Posterior vena cava (tissue), 2 donors: ENCODE data around the gene THEM5. TPM values are rescaled to one million over a fixed set of nuclear protein-coding genes. Genes with fewer than 3 reads are reported as not detected.
"Not testable (repeated sequence)": the region's sequence is repeated elsewhere in the genome, so short reads cannot be mapped to it uniquely, and the experiment has no call there.

Experiments used
- DNase-seq: peaks from one replicate; pipeline ENCODE4 v3.0.0-alpha.2; 2020; ENCODE audit warnings: low spot score
- intact Hi-C, 2 donors: fragments of 100-400 bp; cut with DNase I; formaldehyde crosslinking; loops; one replicate each; pipeline versions ENCODE4 v1.14.1 to v1.14.2; 2022 to 2023
- total RNA-seq, 2 donors: library from RNA; stranded (reverse); fragmentation: NEBNext Ultra II Directional; extraction: Animal tissue kit (Norgen Biotek cat#: 25700); gene quantifications; one replicate each; pipeline ENCODE4 v1.2.1, GENCODE V29; 2021
- donor health status: DM: yes; HTN: yes; CAD: no.
- donor health status: DM: yes; HTN: yes; CAD: no.

The THEM5 gene
- total RNA-seq, 2 donors from 2014 or later: not detected

DNA sequence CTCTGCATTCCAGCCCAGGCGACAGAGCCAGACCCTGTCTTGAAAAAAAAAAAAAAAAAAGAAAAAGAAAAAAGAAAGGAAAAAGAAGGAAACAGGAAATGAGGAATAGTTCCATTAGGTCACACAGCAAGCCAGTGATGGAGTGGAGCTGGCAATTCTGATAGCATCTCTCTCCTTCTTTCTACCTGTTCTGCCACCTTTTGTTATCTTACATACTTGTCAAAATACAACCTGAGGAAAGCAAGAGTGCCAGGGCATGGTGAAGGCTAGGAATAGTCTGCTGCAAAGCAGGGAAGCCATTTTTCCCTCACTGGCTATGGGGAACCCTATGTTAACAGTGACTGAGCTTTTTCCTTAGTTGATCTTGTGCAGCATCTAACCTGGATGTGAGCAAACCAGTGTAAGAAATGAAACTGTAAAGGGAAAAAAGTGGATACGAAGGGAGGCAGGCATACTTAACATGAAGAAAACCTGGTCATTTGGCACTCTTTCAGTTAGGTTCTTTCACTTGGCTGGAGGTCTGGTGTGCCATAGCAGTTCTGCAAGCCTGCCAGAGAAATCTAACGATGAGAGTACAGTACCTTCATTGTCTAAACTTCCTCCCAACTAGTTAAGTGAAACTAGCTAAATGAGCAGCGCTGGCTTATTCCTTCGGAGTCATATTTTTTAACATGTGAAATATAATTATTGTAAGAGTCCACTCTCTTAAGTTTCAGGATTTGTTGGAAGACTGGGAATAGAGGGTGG is 17.9 kb upstream of the THEM5 start:
- no peak for DNase-seq
- intact Hi-C loops: no loop called here

DNA sequence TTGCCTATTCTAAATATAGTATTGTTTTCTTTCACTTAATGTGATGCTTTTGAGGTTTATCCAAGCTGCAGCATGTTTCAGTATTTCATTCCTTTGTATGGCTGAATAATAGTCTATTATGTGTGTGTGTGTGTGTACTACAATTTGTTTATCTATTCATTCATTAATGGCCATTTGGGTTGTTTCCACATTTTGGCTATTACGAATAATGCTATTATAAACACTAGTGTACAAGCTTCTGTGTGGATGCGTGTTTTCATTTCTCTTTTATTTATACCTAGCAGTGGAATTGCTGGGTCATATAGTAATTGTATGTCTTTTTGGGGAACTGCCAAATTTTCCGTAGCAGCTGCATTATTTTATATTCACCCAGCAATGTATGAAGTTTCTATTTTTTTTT is 15.0 kb upstream of the THEM5 start:
- intact Hi-C loops: no loop called here
- no peak for DNase-seq

DNA sequence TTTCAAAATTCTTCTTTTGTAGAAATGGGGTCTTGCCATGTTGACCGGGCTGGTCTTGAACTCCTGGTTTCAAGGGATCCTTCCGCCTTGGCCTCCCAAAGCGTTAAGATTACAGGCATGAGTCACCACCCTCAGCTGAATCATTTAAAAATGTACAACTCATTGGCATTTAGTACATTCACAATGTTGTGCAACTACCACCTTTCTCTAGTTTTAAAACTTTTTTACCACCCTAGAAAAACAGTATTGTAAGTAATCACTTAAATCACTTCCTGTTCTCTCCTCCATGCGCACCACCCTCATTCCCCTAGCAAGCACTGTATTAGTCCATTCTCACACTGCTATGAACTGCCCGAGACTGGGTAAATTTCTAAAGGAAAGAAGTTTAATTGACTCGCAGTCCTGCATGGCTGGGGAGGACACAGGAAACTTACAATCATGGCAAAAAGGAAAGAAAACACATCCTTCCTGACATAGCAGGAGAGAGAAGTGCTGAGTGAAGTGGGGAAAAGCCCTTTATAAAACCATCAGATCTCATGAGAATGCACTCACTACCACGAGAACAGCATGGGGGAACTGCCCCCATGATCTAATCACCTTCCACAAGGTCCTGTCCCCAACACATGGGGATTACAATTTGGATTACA is 14.4 kb upstream of the THEM5 start:
- intact Hi-C loops: no loop called here
- DNase-seq: no peak

DNA sequence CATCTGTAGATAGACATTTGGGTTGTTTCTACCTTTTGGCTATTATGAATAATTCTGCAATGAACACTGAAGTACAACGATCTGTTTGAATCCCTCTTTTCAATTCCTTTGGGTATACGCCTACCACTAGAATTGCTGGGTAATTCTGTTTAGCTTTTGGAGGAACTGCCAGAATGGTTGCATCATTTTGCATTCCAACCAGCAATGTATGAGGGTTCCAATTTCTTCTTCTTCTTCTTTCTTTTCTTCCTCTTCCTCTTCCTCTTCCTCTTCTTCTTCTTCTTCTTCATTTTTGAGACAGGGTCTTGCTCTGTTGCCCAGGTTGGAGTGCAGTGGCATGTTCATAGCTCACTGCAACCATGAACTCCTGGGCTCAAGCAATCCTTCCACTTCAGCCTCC is 13.8 kb upstream of the THEM5 start:
- no peak for DNase-seq
- intact Hi-C loops: no loop called here

DNA sequence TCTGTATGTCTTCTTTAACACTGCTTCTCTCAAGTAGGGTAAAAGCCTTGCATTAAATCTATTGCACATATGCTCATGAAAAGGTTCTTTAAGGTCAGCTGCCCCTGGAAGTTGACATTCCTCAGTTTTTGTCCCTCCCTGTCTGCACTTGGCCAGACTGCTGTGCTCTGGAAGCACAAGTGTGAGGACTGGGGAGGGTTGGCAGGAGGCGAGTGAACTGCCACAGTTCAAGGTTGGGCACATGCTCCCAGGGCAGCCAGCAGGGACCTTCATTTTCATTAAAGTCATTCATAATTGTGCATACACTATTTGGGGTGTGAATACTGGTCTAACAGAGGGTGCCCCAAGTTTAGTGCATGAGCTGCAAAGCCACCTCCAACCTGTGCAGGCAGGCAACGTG is 10.9 kb upstream of the THEM5 start:
- intact Hi-C loops: no loop called here

DNA sequence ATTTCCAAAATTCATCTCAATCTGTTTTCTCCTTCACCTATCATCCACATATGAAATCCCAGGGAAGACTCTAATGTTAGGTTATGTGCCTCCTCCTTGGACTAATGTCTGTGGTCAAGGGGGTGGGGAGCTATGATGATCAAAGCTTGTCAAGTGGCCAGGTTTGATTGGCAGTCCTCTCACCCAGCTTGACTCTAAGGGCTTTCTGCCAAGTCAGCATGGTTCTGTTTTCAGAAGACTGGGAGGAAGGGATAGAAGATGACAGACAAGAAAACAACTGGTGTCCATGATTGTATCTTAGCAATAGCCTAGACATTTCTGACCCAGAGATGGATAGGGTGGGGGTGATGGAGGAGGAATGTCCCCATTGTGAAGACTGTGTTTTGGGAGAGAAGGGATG is 9.1 kb upstream of the THEM5 start:
- intact Hi-C loops: no loop called here
- no peak for DNase-seq

More for the DNA sequence above, 10.9 kb upstream of the THEM5 start:
- no peak for DNase-seq

DNA sequence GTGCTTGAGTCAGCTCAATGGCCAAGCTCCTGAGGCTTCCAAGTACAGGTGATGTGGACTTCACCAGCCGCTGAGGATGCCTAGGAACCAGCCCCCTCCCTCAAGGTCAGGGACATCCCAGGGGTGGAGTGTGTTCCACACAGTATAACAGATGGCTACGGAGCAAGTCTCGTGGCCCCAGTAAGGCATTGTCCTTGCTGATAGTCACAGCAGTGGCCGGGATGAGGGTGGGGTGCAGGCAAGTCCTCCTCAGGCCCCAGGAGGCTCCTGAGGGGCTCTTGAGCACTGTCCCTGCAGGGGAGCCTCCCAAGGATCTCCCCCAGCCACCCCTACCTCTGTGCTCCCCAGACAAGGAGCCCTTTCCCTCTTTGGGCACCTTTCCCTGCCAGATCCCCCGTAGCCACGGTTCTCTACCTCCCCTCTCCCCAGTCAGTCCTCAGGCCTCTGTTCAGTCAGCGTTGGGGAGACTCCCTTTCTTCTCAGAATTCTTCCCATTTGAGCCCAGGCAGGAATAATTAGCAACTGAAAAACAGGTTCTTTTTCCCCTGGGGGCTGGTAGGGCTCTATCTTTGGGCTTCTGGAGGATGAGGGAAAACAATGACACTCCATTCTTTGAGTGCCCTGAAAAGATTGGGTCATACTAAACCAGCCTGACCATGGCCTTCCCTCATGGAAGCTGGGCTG is 7.1 kb upstream of the THEM5 start:
- intact Hi-C loops: no loop called here
- DNase-seq: no peak

DNA sequence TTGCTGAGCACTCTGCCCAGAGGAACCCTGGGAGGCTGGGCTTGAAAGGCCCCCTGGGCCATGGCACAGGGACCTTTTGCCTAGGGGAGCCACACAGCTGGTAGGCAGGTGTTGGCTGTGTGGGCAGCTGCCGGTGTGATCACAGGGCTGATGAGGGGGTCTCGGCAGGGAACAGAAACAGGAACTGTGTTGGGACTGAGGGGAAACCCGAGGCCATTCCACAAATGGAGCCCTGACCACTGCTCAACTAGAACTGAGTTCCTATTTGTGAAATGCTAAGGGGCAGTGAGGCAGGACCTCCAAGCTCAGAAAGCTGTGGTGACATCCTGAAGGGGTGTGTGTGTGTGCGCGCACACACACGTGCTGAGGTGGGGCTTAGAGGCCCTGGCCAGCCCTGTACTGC is 6.4 kb upstream of the THEM5 start:
- DNase-seq: no peak
- intact Hi-C loops: no loop called here

DNA sequence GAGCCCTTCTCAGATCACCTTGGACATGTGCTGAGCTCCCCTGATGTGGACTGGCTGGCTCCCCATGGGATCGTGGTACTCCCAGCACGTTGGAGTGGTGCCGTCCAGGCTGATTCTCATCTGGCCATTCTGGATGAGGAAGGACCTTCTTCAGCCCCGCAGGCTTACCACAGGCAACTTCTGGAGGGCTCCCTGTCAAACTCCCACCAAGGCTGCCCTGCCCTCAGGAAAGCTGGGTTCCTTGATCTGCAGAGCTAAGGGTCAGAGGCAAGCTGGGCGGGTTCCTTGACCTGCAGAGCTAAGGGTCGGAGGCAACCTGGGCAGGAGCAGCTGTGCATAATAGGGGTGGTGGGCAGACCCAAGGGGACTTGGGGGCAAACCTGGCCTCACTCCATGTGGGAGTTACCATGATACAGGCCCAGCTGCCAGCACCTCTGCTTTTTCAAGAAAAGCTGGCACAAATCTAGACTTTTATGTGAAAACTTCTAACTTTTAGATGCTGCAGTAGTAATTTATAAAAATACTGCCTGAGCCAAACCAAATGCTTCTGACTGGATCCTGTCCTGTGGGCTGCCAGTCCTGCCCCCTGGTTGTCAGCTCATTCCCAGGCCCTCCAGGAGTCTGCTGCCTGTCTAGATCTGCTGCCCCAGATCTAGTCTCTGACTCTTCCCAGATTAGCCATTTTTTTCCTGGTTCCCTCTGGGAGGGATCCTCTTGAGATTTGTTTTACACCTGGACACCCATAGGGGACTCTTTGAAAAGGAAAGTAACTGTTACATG is 5.6 kb upstream of the THEM5 start:
- DNase-seq: no peak
- intact Hi-C loops: no loop called here

DNA sequence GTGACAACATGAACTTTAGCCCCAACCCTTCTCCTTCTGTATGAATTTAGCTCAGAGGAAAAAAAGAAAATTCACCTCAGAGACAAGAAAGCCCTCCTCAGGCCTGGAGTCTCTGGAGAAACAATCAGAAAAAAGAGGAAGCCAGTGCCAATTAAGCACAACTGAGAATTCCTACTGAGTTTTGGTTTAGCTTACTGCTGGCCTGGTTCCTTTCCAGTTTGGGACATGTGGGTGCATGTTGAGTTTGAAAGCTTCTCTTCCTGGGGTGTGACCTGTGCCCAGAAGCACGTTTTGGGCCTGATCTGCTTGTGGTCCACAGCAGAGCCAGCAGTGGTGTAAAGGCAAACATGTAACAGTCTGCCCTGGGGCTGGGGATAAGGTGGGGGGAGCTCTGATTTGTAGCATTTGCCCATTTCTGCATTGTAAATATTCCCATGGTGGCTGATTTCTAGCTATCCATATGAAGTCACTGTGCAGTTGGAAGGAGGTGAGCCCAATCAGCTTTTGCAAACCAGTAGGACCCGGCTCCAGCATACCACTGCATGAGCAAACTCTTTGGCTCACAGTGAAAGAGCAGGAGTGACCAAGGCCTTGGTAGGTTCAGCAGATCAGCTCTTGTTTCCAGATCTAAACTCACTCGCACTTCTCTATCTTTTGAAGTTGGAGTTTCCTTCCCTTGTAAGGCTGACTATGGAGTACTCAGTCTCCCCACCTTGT is 4.7 kb upstream of the THEM5 start:
- no peak for DNase-seq

DNA sequence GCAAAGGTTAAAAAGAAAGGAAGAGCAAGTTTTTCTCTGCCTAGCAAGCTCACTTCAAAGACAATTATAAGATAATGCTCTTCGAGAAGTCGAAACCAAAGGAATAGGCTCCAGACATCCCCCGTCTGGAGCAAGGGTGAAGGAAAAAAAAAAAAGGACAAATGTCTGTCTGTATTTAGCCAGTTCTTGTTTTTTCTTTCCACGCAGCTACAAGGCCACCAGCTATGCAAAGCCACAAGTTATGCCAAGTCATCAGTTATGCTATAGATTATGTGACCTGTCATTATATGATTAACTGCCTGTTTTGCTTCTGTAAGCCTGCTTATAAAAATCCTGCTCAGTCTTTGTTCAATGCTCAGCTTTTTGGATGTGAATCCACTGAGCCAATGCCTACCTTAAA is 2.4 kb upstream of the THEM5 start:
- intact Hi-C loops: no loop called here
- no peak for DNase-seq

More for the DNA sequence above, 4.7 kb upstream of the THEM5 start:
- intact Hi-C loops: no loop called here

DNA sequence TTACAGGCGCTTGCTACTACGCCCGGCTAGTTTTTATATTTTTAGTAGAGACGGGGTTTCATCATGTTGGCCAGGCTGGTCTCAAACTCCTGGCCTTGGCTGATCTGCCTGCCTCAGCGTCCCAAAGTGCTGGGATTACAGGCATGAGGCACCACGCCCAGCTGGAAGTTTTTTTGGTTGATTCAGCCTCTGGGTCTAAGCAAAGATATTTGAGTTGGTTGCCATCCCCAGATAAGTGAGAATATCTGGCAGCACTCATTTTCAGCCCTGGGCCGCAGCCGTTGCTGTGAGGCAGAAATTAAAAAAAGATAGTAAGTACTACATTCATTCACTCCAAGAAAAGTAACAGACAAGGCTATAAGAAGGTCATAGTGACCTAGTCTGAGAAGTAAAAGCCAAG is 2.0 kb upstream of the THEM5 start:
- peak; percentile 88 for DNase-seq
- intact Hi-C loops: not testable (repeated sequence)

DNA sequence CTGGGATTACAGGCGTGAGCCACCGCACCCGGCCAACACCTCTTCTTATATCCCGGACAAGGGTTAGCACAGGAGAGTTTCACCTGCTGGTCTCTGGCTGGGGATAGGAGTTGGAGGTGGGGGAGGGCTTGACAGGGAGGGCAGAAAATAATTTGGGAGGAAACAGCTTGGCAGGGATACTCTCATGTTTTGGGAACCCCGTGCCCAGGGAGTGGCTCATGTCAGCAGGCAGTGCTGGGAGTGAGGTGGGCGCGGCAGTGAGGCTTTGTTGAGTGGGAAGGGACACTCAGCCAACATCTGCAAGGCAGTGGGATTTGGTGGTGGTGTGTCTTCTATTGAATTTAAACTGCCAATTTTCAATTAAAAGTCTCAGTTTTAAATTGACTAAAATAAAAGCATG is 1.1 kb upstream of the THEM5 start:
- DNase-seq: no peak
- intact Hi-C loops: no loop called here

DNA sequence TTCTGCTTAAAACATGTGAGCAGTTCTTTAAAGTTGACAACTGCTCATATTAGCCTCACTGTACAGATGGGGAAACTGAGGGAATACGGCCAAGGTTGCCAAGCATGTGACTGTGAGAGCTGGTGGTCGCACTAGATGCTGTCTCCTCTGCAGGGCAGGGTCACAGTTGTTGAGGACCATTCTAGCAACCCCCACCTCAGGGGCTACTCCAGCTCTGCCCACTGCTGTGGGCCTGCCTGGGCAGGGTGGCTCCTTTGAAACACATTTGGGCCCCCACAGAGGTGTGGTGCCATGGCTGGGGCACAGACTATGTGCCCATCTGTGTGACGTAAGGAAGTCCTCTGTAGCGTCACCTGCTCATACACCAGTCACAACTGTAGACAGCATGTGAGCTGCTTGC is 779 bp downstream of the THEM5 start:
- no peak for DNase-seq
- intact Hi-C loops: no loop called here

DNA sequence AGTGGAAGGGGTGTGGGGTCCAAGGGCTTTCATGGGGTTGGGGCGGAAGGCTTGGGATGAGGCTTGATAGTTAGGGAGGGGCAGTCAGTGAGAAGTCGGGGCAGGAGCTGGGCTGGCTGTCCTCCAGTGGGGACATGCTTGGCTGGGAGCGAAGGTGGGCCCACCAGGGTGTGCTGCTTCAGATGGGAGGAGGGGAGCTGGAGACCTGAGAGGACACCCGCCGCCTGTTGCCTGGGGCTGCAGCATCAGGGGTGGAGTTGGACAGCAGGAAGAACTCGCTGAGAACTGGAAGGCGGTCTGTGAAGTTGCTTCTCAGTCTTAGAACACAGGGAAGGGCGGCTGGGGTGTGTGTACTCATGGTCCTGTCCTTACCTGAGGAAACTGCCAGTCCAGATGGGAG is 1.6 kb downstream of the THEM5 start:
- no peak for DNase-seq
- intact Hi-C loops: no loop called here

DNA sequence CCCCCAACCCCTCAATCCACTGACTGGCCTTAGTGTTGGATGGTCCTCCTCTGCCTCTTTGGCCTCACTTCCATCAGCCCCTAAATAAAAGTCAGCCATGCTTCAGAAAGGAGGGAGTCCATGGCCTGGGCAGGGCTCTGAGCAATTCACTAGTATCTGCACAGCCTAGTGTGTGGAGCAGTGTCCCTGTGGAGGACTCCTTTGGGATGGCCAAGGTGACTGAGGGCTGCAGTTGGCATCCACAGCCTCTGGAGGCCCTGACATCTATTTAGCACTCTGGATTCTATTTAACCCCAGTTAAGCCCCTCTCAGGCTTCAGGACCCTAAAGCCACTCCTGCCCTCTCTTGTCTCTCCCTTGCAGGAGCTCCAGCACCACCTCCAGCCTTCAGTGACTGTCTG is 3.6 kb downstream of the THEM5 start:
- intact Hi-C loops: no loop called here
- no peak for DNase-seq

DNA sequence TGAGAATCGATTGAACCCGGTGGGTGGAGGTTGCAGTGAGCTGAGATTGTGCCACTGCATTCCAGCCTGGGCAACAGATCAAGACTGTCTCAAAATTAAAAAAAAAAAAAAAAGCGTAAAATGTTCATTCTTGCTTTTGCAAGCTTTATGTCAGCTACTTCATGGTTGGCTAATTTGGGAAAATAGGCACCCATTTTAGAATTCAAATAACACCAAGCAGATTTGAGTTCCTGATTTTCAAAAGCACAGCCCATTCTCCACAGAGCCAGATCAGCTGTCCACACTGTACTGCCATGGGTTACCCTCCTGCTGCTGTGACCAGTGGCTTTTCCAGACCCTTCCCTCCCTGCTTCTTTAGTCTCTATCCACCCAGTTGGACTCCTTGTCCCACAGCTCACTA is 4.4 kb downstream of the THEM5 start:
- intact Hi-C loops: no loop called here
- no peak for DNase-seq

DNA sequence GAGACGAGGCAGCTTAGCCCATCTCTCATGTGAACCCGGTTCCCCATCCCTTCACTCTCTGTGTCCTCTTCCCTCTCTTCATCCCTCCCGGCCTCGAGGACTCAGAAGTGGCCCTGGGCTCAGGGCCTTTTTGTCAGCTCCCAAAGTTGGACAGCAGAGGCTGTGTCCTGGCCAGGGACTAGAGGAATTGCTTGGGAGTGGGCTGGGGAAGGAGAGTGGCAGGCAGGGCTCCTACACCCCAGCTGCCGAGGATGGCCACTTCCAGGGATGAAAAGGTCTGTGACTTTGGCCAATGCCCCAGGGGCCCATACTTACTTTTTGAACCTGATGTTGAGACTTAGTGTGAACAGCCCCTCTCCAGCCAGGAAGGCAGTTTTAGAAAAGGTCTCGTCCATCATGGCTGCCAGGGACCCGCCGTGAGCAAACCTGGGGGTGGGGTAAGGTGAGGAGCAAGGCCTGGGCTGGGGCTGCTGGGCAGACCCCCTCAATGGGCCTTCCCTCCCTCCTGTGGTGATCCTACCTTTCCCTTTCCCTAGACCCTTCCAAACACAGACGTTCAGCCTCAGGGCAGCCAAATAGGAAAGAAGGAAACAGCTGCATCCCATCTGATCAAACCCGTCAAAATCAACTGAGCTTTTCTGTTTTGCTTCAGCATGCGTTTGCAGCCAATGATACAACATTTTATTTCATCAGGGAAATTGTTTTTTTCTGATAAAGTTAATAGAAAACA is 5.5 kb downstream of the THEM5 start:
- DNase-seq: no peak
- intact Hi-C loops: no loop called here
